Head of caudate nucleus (tissue), 42 donors: ENCODE measurements around the gene TBC1D3B.

ENCODE experiments used
- DNase-seq, 42 donors: peaks; one replicate each; pipeline versions ENCODE4 v3.0.0 to v3.0.0-alpha.2; 2020 to 2021; ENCODE audit warnings: mixed read lengths in 7 of 42
- intact Hi-C: fragments of 100-400 bp; cut with DNase I; formaldehyde crosslinking; loops from one replicate; pipeline ENCODE4 v1.15.0; 2022

The TBC1D3B gene

DNA sequence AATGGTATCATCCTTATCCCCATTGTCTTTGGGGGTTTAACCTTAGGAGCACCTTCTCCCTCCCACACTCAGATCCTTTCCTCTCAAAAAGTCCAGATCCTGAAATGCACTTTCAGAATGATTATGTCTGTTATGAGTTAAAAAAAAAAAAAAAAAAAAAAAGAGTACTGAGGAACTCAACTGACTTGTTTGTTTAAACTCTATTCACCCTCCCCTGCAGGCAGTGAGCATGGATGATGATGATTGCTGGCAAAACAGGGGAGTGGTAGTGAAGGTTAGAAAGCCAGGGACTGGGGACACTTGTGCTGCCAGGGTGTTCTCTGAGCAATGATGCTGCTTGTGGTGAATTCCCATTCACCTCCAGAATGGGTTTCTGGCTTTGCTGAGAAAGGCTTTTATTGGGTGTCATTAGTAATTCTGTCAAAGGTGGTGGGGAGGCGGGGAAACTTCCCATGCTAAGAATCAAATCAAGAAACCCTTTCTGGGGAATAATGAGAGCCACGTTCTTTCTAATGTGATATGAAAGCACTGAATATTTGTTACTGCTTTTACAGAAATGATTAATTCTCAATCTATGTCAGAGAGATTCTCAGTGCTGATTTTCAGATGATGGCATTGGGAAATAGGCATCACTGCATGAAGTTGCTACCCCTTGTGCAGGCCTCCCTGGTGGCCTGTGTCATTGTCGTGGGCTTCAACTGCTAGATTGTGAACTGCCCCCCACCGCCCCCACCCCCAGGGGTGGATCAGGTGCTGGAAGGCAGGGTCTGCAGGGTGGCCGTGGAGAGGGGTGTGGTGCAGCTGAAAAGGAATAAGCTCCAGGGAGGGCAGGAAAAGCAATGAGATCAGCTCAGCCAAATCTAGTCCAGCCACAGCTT lies 58.7 kb downstream of the TBC1D3B start:
- no peak for DNase-seq
- intact Hi-C loops, result no loop called here
